DOHH2 (cell line): ENCODE data around the gene TNFRSF13B.

Experiments
- EZH2phosphoT487 ChIP-seq: fragments of 200-600 bp; sonication (generic); IDR thresholded peaks from 2 replicates; pipeline ENCODE4 v1.6.1; 2017; ENCODE audit warnings: borderline replicate concordance, mild to moderate bottlenecking, antibody characterized with exemption, low read length, moderate library complexity, mixed read lengths
- TF ChIP-seq, protein P1 (sequence below): fragments of 200-600 bp; sonication (generic); IDR thresholded peaks from one replicate; pipeline ENCODE4 v1.5.1; 2014; ENCODE audit warnings: antibody characterized with exemption, mild to moderate bottlenecking, low read depth, low read length; ENCODE audit not compliant: poor library complexity, severe bottlenecking

GRCh38 chr17:16918443-16918842 lies 53.5 kb downstream of the TNFRSF13B start:
- TF ChIP-seq, protein P1, sequence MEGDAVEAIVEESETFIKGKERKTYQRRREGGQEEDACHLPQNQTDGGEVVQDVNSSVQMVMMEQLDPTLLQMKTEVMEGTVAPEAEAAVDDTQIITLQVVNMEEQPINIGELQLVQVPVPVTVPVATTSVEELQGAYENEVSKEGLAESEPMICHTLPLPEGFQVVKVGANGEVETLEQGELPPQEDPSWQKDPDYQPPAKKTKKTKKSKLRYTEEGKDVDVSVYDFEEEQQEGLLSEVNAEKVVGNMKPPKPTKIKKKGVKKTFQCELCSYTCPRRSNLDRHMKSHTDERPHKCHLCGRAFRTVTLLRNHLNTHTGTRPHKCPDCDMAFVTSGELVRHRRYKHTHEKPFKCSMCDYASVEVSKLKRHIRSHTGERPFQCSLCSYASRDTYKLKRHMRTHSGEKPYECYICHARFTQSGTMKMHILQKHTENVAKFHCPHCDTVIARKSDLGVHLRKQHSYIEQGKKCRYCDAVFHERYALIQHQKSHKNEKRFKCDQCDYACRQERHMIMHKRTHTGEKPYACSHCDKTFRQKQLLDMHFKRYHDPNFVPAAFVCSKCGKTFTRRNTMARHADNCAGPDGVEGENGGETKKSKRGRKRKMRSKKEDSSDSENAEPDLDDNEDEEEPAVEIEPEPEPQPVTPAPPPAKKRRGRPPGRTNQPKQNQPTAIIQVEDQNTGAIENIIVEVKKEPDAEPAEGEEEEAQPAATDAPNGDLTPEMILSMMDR = no peak
- TF ChIP-seq EZH2phosphoT487 = no peak
